ENCODE results near the gene DLX2.
"Not testable (repeated sequence)": the region's sequence is repeated elsewhere in the genome, so short reads cannot be mapped to it uniquely, and the experiment has no call there.

Gene DLX2

GRCh38 chr2:172083628-172084394 is 18.9 kb downstream of the DLX2 start:
- DNase-seq (ENCODE audit: low read depth): no peak

- DNase-seq (ENCODE audit: low read depth): no peak
Measured at GRCh38 chr2:172082944-172083627, 19.6 kb downstream of the DLX2 start.

GRCh38 chr2:172082105-172082943 is 20.4 kb downstream of the DLX2 start:
- DNase-seq (ENCODE audit: low read depth): no peak

GRCh38 chr2:172081221-172082022 is 21.3 kb downstream of the DLX2 start:
- no peak for DNase-seq (ENCODE audit: low read depth)

GRCh38 chr2:172080641-172081220 is 22.0 kb downstream of the DLX2 start:
- DNase-seq (ENCODE audit: low read depth): no peak

GRCh38 chr2:172079838-172080640 is 22.7 kb downstream of the DLX2 start:
- no peak for DNase-seq (ENCODE audit: low read depth)

- no peak for DNase-seq (ENCODE audit: low read depth)
Measured at GRCh38 chr2:172079416-172079815, 23.3 kb downstream of the DLX2 start.

GRCh38 chr2:172074254-172074653 is 28.4 kb downstream of the DLX2 start:
- no peak for DNase-seq (ENCODE audit: low read depth)

GRCh38 chr2:172073518-172073917 is 29.2 kb downstream of the DLX2 start:
- DNase-seq (ENCODE audit: low read depth): no peak

GRCh38 chr2:172072706-172073105 is 30.0 kb downstream of the DLX2 start:
- DNase-seq (ENCODE audit: low read depth): no peak

- DNase-seq (ENCODE audit: low read depth): no peak
Measured at GRCh38 chr2:172072303-172072702, 30.4 kb downstream of the DLX2 start.

GRCh38 chr2:172070936-172071335 is 31.8 kb downstream of the DLX2 start:
- DNase-seq (ENCODE audit: low read depth): no peak

GRCh38 chr2:172067905-172068304 is 34.8 kb downstream of the DLX2 start:
- not testable (repeated sequence) for DNase-seq (ENCODE audit: low read depth)

- no peak for DNase-seq (ENCODE audit: low read depth)
Measured at GRCh38 chr2:172066394-172066886, 36.3 kb downstream of the DLX2 start.

- DNase-seq (ENCODE audit: low read depth): no peak
Measured at GRCh38 chr2:172065111-172065510, 37.6 kb downstream of the DLX2 start.

- no peak for DNase-seq (ENCODE audit: low read depth)
Measured at GRCh38 chr2:172063446-172063845, 39.3 kb downstream of the DLX2 start.

- DNase-seq (ENCODE audit: low read depth): no peak
Measured at GRCh38 chr2:172062402-172063004, 40.2 kb downstream of the DLX2 start.

GRCh38 chr2:172060118-172060517 is 42.6 kb downstream of the DLX2 start:
- not testable (repeated sequence) for DNase-seq (ENCODE audit: low read depth)

GRCh38 chr2:172058660-172059059 is 44.0 kb downstream of the DLX2 start:
- no peak for DNase-seq (ENCODE audit: low read depth)

- DNase-seq (ENCODE audit: low read depth): no peak
Measured at GRCh38 chr2:172056293-172056692, 46.4 kb downstream of the DLX2 start.

Measured in activated T-helper 1 cell treated with Interleukin-2 at 50 U/mL for 16 hours (primary cell).